Measurements from ENCODE around the gene TTC28.

GRCh38 chr22:28259774-28260312 is 419.8 kb downstream of the TTC28 start:
- TF ChIP-seq, protein P1, sequence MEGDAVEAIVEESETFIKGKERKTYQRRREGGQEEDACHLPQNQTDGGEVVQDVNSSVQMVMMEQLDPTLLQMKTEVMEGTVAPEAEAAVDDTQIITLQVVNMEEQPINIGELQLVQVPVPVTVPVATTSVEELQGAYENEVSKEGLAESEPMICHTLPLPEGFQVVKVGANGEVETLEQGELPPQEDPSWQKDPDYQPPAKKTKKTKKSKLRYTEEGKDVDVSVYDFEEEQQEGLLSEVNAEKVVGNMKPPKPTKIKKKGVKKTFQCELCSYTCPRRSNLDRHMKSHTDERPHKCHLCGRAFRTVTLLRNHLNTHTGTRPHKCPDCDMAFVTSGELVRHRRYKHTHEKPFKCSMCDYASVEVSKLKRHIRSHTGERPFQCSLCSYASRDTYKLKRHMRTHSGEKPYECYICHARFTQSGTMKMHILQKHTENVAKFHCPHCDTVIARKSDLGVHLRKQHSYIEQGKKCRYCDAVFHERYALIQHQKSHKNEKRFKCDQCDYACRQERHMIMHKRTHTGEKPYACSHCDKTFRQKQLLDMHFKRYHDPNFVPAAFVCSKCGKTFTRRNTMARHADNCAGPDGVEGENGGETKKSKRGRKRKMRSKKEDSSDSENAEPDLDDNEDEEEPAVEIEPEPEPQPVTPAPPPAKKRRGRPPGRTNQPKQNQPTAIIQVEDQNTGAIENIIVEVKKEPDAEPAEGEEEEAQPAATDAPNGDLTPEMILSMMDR (conservative IDR thresholded peaks at IDR 0.05; ENCODE audit: low read length) = no peak
- no peak for TF ChIP-seq EZH2phosphoT487 (IDR thresholded peaks at IDR 0.05; ENCODE audit: borderline replicate concordance)

All from Loucy (cell line).